GM12878 (cell line): ENCODE measurements around the gene TTLL10. TPM values are rescaled to one million over a fixed set of nuclear protein-coding genes. Genes with fewer than 3 reads are reported as not detected.

Source experiments
- CBX5 ChIP-seq: sonication (generic); IDR thresholded peaks from 2 replicates; pipeline ENCODE4 v1.6.1; 2016; ENCODE audit warnings: low read depth, moderate library complexity, mild to moderate bottlenecking, inconsistent platforms
- EP300 ChIP-seq, 2 experiments: fragments of 150-350 bp in 1 of 2; IDR thresholded peaks; 2 replicates each; pipeline ENCODE4 v1.6.1; 2011 to 2012; ENCODE audit warnings: low read depth in 2 of 2, low read length in 2 of 2, borderline replicate concordance in 1 of 2, improper control_type of control experiment in 1 of 2, inconsistent platforms in 1 of 2; ENCODE audit not compliant: control insufficient read depth in 1 of 2
- ESRRA ChIP-seq: IDR thresholded peaks from 2 replicates; pipeline ENCODE4 v1.6.1; 2012; ENCODE audit warnings: mild to moderate bottlenecking, low read length, improper control_type of control experiment
- HDGF ChIP-seq: fragments of 450-650 bp; IDR thresholded peaks from 2 replicates; pipeline ENCODE4 v1.6.1; 2016; ENCODE audit warnings: antibody characterized with exemption
- JUNB ChIP-seq: IDR thresholded peaks from 2 replicates; pipeline ENCODE4 v1.6.1; 2016; ENCODE audit warnings: antibody characterized with exemption, mild to moderate bottlenecking
- KAT2A ChIP-seq: conservative IDR thresholded peaks from 2 replicates; pipeline ENCODE4 v1.6.1; 2011; ENCODE audit warnings: low read depth, low read length; ENCODE audit not compliant: control insufficient read depth
- KDM1A ChIP-seq: fragments of 200-600 bp; sonication (generic); IDR thresholded peaks from 2 replicates; pipeline ENCODE4 v1.6.1; 2016; ENCODE audit warnings: borderline replicate concordance
- MXI1 ChIP-seq: fragments of 150-350 bp; IDR thresholded peaks from 2 replicates; pipeline ENCODE4 v1.6.1; 2011; ENCODE audit warnings: low read depth, mild to moderate bottlenecking, inconsistent platforms, low read length, improper control_type of control experiment
- RELA ChIP-seq: fragments of 450-650 bp; IDR thresholded peaks from 2 replicates; pipeline ENCODE4 v1.8.0; 2014; ENCODE audit warnings: borderline replicate concordance; ENCODE audit not compliant: partially characterized antibody
- RFX5 ChIP-seq: IDR thresholded peaks from 2 replicates; pipeline ENCODE4 v1.6.1; 2011; ENCODE audit warnings: low read depth, low read length, improper control_type of control experiment
- SUPT20H ChIP-seq: IDR thresholded peaks from 2 replicates; pipeline ENCODE4 v1.6.1; 2011; ENCODE audit warnings: low read depth, mild to moderate bottlenecking, low read length, moderate library complexity, borderline replicate concordance; ENCODE audit not compliant: control insufficient read depth
- WRNIP1 ChIP-seq: IDR thresholded peaks from 2 replicates; pipeline ENCODE4 v1.6.1; 2011; ENCODE audit warnings: low read depth, low read length, improper control_type of control experiment, borderline replicate concordance
- YBX1 ChIP-seq: fragments of 450-650 bp; IDR thresholded peaks from 2 replicates; pipeline ENCODE4 v1.6.1; 2016; ENCODE audit warnings: antibody characterized with exemption
- ZNF207 ChIP-seq: fragments of 450-650 bp; IDR thresholded peaks from 2 replicates; pipeline ENCODE4 v1.6.1; 2014; ENCODE audit warnings: antibody characterized with exemption, mild to moderate bottlenecking, borderline replicate concordance
- ZNF384 ChIP-seq: IDR thresholded peaks from 2 replicates; pipeline ENCODE4 v1.6.1; 2012; ENCODE audit warnings: low read depth, mild to moderate bottlenecking, low read length, improper control_type of control experiment, borderline replicate concordance
- polyA plus RNA-seq, 11 experiments: library from polyadenylated mRNA; depleted of rRNA in 4 of 11; unstranded in 6 of 11; stranded (reverse) in 5 of 11; fragments of >200 nt; fragmentation: Nextera tagmentation in 4 of 11; fragmentation: Illumina TruSeq in 1 of 11; extraction: Ambion mirVana in 4 of 11; extraction: Trizol in 1 of 11; gene quantifications; 1 replicate in 1 of 11; 2 replicates in 10 of 11; pipeline versions ENCODE4 v1.2.1 to v1.2.3, GENCODE V29; 2011 to 2016; ENCODE audit warnings: inconsistent platforms in 2 of 11, missing spikeins in 2 of 11, low read depth in 1 of 11
- total RNA-seq, 4 experiments: library from RNA; depleted of rRNA in 3 of 4; stranded (reverse); fragments of >200 nt in 3 of 4; fragmentation: Illumina TruSeq in 1 of 4; extraction: Trizol in 1 of 4; gene quantifications; 2 replicates each; pipeline versions ENCODE4 v1.2.1 to v1.2.3, GENCODE V29; 2013 to 2021
- TF ChIP-seq, protein P1 (sequence below): fragments of 450-650 bp; IDR thresholded peaks from 2 replicates; pipeline ENCODE4 v1.6.1; 2017; ENCODE audit warnings: mild to moderate bottlenecking
- TF ChIP-seq, protein P2 (sequence below): fragments of 150-350 bp; IDR thresholded peaks from 2 replicates; pipeline ENCODE4 v1.6.1; 2014; ENCODE audit warnings: mild to moderate bottlenecking, low read depth, low read length
- TF ChIP-seq, protein P3 (sequence below): IDR thresholded peaks from 2 replicates; pipeline ENCODE4 v1.6.1; 2012; ENCODE audit warnings: low read depth, low read length, improper control_type of control experiment
- TF ChIP-seq, protein P4 (sequence below): fragments of 450-650 bp; IDR thresholded peaks from 2 replicates; pipeline ENCODE4 v1.6.1; 2014; ENCODE audit warnings: mild to moderate bottlenecking
- TF ChIP-seq, protein P5 (sequence below): fragments of 450-650 bp; IDR thresholded peaks from 2 replicates; pipeline ENCODE4 v1.6.1; 2017; ENCODE audit warnings: mild to moderate bottlenecking, moderate library complexity

Gene TTLL10
- total and polyA plus RNA-seq, 10 of the 15 experiments (the other 5 are each of a cell fraction or from before 2014, with no cell fraction given) = not detected

DNA sequence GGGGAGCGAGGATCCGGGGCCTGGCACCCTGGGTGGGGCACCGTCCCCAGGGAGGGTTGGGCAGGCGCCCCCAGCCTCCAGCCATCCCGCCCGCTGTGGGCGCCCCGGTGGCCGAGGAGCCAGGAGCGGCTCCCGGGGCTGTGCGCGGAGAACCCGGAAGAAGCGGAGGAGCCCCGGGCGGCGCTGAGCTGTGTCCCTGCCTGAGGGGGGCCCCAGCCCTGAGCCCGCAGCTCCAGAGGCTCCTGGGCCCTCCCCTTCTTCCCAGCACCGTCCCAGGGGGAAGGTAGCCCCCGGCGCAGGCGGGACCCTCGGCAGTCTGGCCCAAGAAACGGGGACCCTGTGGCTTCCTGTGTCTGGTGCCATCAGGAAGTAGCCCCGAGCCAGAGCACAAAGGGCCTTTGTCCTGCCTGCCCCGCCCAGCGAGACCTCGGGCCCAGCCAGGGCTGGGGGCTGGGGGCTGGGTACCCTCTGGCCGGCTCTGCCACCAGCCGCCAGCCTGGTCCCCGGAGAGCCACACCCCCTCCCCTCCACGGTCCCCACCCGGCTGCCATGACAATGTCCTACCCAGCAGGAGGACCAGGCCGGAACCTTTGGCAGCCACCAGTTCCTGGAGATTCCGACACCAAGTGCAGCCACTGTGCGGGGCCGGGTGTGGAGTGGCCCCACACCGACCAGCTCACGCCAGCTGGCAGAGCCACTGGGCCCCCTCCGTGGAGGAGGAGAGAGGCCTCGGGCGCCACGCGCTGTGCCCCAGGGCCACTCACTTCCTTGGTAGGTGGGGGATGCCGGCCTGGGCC lies 15.6 kb upstream of the TTLL10 start (continued):
- TF ChIP-seq EP300 (IDR thresholded peaks at IDR 0.05; ENCODE audit: borderline replicate concordance in 1 of 2, control insufficient read depth in 1 of 2, low read depth in 2 of 2, low read length in 2 of 2) (no peak), ZNF207 (0 out of 2 replicates have a peak, but pooled peaks have one; percentile 28), ZNF384 (no peak), HDGF (peak; percentile 52; the same call in 1 of the 2 replicates), CBX5 (no peak), WRNIP1 (no peak), KDM1A (no peak), KAT2A (no peak), MXI1 (no peak), YBX1 (no peak), ESRRA (no peak), RFX5 (no peak), RELA (no peak), JUNB (no peak), SUPT20H (no peak)
- TF ChIP-seq, protein P1, sequence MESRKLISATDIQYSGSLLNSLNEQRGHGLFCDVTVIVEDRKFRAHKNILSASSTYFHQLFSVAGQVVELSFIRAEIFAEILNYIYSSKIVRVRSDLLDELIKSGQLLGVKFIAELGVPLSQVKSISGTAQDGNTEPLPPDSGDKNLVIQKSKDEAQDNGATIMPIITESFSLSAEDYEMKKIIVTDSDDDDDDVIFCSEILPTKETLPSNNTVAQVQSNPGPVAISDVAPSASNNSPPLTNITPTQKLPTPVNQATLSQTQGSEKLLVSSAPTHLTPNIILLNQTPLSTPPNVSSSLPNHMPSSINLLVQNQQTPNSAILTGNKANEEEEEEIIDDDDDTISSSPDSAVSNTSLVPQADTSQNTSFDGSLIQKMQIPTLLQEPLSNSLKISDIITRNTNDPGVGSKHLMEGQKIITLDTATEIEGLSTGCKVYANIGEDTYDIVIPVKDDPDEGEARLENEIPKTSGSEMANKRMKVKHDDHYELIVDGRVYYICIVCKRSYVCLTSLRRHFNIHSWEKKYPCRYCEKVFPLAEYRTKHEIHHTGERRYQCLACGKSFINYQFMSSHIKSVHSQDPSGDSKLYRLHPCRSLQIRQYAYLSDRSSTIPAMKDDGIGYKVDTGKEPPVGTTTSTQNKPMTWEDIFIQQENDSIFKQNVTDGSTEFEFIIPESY = peak; percentile 84; the same call in 1 of the 2 replicates
- TF ChIP-seq, protein P2, sequence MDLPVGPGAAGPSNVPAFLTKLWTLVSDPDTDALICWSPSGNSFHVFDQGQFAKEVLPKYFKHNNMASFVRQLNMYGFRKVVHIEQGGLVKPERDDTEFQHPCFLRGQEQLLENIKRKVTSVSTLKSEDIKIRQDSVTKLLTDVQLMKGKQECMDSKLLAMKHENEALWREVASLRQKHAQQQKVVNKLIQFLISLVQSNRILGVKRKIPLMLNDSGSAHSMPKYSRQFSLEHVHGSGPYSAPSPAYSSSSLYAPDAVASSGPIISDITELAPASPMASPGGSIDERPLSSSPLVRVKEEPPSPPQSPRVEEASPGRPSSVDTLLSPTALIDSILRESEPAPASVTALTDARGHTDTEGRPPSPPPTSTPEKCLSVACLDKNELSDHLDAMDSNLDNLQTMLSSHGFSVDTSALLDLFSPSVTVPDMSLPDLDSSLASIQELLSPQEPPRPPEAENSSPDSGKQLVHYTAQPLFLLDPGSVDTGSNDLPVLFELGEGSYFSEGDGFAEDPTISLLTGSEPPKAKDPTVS = no peak
- TF ChIP-seq, protein P3, sequence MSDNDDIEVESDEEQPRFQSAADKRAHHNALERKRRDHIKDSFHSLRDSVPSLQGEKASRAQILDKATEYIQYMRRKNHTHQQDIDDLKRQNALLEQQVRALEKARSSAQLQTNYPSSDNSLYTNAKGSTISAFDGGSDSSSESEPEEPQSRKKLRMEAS = no peak
- TF ChIP-seq, protein P4, sequence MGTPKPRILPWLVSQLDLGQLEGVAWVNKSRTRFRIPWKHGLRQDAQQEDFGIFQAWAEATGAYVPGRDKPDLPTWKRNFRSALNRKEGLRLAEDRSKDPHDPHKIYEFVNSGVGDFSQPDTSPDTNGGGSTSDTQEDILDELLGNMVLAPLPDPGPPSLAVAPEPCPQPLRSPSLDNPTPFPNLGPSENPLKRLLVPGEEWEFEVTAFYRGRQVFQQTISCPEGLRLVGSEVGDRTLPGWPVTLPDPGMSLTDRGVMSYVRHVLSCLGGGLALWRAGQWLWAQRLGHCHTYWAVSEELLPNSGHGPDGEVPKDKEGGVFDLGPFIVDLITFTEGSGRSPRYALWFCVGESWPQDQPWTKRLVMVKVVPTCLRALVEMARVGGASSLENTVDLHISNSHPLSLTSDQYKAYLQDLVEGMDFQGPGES = no peak
- TF ChIP-seq, protein P5, sequence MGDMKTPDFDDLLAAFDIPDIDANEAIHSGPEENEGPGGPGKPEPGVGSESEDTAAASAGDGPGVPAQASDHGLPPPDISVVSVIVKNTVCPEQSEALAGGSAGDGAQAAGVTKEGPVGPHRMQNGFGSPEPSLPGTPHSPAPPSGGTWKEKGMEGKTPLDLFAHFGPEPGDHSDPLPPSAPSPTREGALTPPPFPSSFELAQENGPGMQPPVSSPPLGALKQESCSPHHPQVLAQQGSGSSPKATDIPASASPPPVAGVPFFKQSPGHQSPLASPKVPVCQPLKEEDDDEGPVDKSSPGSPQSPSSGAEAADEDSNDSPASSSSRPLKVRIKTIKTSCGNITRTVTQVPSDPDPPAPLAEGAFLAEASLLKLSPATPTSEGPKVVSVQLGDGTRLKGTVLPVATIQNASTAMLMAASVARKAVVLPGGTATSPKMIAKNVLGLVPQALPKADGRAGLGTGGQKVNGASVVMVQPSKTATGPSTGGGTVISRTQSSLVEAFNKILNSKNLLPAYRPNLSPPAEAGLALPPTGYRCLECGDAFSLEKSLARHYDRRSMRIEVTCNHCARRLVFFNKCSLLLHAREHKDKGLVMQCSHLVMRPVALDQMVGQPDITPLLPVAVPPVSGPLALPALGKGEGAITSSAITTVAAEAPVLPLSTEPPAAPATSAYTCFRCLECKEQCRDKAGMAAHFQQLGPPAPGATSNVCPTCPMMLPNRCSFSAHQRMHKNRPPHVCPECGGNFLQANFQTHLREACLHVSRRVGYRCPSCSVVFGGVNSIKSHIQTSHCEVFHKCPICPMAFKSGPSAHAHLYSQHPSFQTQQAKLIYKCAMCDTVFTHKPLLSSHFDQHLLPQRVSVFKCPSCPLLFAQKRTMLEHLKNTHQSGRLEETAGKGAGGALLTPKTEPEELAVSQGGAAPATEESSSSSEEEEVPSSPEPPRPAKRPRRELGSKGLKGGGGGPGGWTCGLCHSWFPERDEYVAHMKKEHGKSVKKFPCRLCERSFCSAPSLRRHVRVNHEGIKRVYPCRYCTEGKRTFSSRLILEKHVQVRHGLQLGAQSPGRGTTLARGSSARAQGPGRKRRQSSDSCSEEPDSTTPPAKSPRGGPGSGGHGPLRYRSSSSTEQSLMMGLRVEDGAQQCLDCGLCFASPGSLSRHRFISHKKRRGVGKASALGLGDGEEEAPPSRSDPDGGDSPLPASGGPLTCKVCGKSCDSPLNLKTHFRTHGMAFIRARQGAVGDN = peak; percentile 65
